K562 (cell line): Measurements from ENCODE around the gene ATP5ME. TPM values are rescaled to one million over a fixed set of nuclear protein-coding genes. Genes with fewer than 3 reads are reported as not detected.
A peak's percentile ranks its signal among the peaks of the same experiment; 100 is the strongest.

Experiments
- KAT7 ChIP-seq: sonication (generic); formaldehyde crosslinking; IDR thresholded peaks from 2 replicates; pipeline ENCODE4 v1.8.0; 2022; ENCODE audit warnings: missing genetic modification reagents, mild to moderate bottlenecking, borderline replicate concordance
- PHF8 ChIP-seq: fragments of 200-600 bp; sonication (generic); IDR thresholded peaks from 2 replicates; pipeline ENCODE4 v1.6.1; 2012; ENCODE audit warnings: mixed run types, mild to moderate bottlenecking, inconsistent platforms, low read length, moderate library complexity, borderline replicate concordance
- ZEB2 ChIP-seq: fragments of 450-650 bp; IDR thresholded peaks from 2 replicates; pipeline ENCODE4 v1.6.1; 2016
- ZNF175 ChIP-seq: fragments of 200-800 bp; sonication (Bioruptor generic); IDR thresholded peaks from 2 replicates; pipeline ENCODE4 v1.6.1; 2016; ENCODE audit warnings: low read depth, mild to moderate bottlenecking, missing genetic modification characterization, missing compliant biosample characterization
- ZNF217 ChIP-seq: sonication (generic); formaldehyde crosslinking; IDR thresholded peaks from 2 replicates; pipeline ENCODE4 v1.8.0; 2022; ENCODE audit warnings: mild to moderate bottlenecking, missing genetic modification reagents
- ZNF274 ChIP-seq: IDR thresholded peaks from 2 replicates; pipeline ENCODE4 v1.6.1; 2011; ENCODE audit warnings: low read depth, mild to moderate bottlenecking, low read length, moderate library complexity, borderline replicate concordance
- ZNF436 ChIP-seq: fragments of 250-450, 450-650 bp; sonication (Bioruptor Pico); formaldehyde crosslinking; IDR thresholded peaks from 2 replicates; pipeline ENCODE4 v1.7.0; 2020; ENCODE audit warnings: mild to moderate bottlenecking
- ZNF444 ChIP-seq: fragments of 250-450 bp; sonication (Bioruptor Pico); IDR thresholded peaks from 2 replicates; pipeline ENCODE4 v1.4.0; 2020; ENCODE audit warnings: mild to moderate bottlenecking, moderate library complexity
- polyA plus RNA-seq, 8 experiments: library from polyadenylated mRNA; depleted of rRNA in 4 of 8; stranded (reverse) in 5 of 8; unstranded in 3 of 8; fragments of >200 nt; fragmentation: Nextera tagmentation in 2 of 8; fragmentation: Illumina TruSeq in 1 of 8; extraction: Ambion mirVana in 2 of 8; extraction: Trizol in 1 of 8; gene quantifications; 2 replicates each; pipeline versions ENCODE4 v1.2.1 to v1.2.3, GENCODE V29; 2011 to 2014; ENCODE audit warnings: inconsistent platforms in 1 of 8, missing spikeins in 1 of 8
- total RNA-seq, 7 experiments: library from RNA; depleted of rRNA in 6 of 7; stranded (reverse); fragments of >200 nt in 6 of 7; fragmentation: Illumina TruSeq in 2 of 7; extraction: Trizol in 2 of 7; gene quantifications; 2 replicates each; pipeline versions ENCODE4 v1.2.1 to v1.2.3, GENCODE V29; 2011 to 2021; ENCODE audit warnings: low replicate concordance in 1 of 7
- TF ChIP-seq, protein P1 (sequence below): sonication (generic); formaldehyde crosslinking; IDR thresholded peaks from 2 replicates; pipeline ENCODE4 v1.8.0; 2023; ENCODE audit warnings: mild to moderate bottlenecking, missing genetic modification reagents
- TF ChIP-seq, protein P2 (sequence below): IDR thresholded peaks from 3 replicates; pipeline ENCODE4 v1.6.1; 2011; ENCODE audit warnings: borderline replicate concordance, mild to moderate bottlenecking; ENCODE audit not compliant: insufficient read length, insufficient read depth
- TF ChIP-seq, protein P3 (sequence below), 2 experiments: fragments of 450-650 bp in 1 of 2; sonication (generic) in 1 of 2; formaldehyde crosslinking in 1 of 2; IDR thresholded peaks; 2 replicates each; pipeline versions ENCODE4 v1.7.1 to v1.9.0; 2016 to 2022; ENCODE audit warnings: inconsistent platforms in 1 of 2, mild to moderate bottlenecking in 1 of 2, missing genetic modification reagents in 1 of 2

Gene ATP5ME
- total and polyA plus RNA-seq, 9 of the 15 experiments (the other 6 are each of a cell fraction or from before 2014, with no cell fraction given): 509 to 2,480 (median 887) TPM

DNA sequence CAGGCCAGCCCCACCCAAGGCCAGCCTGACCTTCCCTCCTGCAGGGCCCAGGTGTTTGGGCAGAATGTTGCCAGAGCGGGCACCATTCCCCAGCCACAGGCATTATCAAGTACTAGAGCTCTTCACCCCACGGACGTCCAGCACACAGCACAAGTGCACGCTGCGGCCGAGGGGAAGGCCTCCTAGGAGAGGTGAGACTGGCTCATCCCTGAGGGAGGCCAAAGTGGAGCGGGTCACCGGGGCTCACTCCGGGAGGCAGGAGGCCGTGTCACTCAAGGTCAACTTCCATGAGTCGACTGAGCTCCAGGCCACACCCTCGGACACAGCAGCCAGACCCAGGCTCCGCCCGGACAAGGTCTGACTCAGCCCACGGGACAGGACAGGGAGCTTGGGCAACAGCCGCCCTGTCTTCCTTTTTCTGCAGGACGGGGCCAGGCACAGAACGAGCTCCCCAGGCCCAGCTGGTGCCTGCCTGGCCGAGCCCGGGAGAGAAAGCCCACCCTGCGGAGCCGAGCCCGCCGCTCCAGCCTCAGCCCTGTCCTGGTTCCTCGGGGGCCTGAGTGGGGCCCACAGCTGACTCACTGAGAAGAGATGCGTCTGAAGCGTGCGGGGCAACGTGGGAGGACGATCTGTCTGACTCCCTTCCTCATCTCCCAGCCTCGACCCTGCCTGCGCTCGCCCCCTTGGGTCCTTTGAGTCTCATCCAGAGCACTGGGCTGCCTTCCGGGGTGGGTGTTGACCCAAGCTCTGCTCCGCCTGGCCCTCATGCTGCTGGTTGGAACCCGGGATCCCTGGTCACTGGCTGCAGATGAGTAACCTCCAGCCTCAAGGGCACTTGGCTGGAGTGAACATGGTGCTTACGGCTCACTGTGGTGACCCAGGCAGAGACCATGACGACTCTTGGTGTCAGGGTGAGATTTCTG lies 13.2 kb upstream of the ATP5ME start (continued):
- TF ChIP-seq ZNF274 (no peak), ZNF217 (CRISPR knock-in tag) (no peak), ZNF444 (CRISPR knock-in tag) (no peak), ZNF436 (CRISPR knock-in tag) (no peak), KAT7 (CRISPR knock-in tag) (no peak), ZNF175 (CRISPR knock-in tag) (no peak), ZEB2 (no peak), PHF8 (peak; percentile 71; the same call in 1 of the 2 replicates)
- TF ChIP-seq, protein P1, sequence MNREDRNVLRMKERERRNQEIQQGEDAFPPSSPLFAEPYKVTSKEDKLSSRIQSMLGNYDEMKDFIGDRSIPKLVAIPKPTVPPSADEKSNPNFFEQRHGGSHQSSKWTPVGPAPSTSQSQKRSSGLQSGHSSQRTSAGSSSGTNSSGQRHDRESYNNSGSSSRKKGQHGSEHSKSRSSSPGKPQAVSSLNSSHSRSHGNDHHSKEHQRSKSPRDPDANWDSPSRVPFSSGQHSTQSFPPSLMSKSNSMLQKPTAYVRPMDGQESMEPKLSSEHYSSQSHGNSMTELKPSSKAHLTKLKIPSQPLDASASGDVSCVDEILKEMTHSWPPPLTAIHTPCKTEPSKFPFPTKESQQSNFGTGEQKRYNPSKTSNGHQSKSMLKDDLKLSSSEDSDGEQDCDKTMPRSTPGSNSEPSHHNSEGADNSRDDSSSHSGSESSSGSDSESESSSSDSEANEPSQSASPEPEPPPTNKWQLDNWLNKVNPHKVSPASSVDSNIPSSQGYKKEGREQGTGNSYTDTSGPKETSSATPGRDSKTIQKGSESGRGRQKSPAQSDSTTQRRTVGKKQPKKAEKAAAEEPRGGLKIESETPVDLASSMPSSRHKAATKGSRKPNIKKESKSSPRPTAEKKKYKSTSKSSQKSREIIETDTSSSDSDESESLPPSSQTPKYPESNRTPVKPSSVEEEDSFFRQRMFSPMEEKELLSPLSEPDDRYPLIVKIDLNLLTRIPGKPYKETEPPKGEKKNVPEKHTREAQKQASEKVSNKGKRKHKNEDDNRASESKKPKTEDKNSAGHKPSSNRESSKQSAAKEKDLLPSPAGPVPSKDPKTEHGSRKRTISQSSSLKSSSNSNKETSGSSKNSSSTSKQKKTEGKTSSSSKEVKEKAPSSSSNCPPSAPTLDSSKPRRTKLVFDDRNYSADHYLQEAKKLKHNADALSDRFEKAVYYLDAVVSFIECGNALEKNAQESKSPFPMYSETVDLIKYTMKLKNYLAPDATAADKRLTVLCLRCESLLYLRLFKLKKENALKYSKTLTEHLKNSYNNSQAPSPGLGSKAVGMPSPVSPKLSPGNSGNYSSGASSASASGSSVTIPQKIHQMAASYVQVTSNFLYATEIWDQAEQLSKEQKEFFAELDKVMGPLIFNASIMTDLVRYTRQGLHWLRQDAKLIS: no peak
- TF ChIP-seq, protein P2, sequence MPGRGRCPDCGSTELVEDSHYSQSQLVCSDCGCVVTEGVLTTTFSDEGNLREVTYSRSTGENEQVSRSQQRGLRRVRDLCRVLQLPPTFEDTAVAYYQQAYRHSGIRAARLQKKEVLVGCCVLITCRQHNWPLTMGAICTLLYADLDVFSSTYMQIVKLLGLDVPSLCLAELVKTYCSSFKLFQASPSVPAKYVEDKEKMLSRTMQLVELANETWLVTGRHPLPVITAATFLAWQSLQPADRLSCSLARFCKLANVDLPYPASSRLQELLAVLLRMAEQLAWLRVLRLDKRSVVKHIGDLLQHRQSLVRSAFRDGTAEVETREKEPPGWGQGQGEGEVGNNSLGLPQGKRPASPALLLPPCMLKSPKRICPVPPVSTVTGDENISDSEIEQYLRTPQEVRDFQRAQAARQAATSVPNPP: no peak
- TF ChIP-seq, protein P3, sequence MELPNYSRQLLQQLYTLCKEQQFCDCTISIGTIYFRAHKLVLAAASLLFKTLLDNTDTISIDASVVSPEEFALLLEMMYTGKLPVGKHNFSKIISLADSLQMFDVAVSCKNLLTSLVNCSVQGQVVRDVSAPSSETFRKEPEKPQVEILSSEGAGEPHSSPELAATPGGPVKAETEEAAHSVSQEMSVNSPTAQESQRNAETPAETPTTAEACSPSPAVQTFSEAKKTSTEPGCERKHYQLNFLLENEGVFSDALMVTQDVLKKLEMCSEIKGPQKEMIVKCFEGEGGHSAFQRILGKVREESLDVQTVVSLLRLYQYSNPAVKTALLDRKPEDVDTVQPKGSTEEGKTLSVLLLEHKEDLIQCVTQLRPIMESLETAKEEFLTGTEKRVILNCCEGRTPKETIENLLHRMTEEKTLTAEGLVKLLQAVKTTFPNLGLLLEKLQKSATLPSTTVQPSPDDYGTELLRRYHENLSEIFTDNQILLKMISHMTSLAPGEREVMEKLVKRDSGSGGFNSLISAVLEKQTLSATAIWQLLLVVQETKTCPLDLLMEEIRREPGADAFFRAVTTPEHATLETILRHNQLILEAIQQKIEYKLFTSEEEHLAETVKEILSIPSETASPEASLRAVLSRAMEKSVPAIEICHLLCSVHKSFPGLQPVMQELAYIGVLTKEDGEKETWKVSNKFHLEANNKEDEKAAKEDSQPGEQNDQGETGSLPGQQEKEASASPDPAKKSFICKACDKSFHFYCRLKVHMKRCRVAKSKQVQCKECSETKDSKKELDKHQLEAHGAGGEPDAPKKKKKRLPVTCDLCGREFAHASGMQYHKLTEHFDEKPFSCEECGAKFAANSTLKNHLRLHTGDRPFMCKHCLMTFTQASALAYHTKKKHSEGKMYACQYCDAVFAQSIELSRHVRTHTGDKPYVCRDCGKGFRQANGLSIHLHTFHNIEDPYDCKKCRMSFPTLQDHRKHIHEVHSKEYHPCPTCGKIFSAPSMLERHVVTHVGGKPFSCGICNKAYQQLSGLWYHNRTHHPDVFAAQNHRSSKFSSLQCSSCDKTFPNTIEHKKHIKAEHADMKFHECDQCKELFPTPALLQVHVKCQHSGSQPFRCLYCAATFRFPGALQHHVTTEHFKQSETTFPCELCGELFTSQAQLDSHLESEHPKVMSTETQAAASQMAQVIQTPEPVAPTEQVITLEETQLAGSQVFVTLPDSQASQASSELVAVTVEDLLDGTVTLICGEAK (IDR thresholded peaks at IDR 0.05): no peak
- TF ChIP-seq, protein P3 (CRISPR knock-in tag; IDR thresholded peaks at IDR 0.05): no peak
